Measurements from ENCODE around the gene BLOC1S1.

BLOC1S1 gene

DNA sequence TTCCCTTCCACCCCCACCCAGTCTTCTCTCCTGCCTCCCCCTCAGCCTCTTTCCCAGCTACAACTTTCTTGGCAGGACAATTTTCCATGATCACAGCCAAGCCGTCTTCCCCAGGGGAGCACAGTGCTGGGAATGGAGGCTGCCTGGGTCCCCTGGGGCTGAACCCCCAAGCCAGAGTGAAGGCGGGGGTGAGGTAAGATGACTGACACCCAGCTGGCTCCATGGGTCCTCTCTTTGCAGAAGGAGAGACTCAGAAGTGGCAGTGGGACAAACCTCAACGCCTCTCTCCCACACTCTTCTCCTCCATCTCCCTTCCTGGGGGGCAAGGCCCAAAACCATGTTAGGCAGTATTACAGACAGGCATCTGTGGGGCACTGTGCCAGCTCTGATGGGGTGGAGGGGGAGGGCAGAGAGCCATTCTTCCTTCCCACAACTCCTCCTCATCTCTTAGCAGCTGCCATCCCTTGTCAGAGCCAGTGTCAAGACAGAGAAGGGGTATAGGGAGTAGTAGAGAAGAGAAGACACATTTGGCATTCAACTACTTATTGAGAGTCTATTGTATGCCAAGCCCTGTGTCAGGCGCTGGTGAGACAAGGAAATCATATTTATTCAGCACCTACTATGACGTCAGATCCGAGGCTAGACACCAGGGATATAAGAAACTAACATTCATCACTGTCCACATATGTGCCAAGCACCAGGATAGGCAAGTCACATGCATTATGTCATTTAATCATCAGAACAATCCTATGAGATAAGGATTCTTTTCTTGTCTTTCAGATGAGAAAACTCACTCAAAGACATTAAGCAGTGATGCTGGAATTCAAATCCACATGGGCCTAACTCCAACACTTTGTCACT is 11.7 kb upstream of the BLOC1S1 start:
- H3K4me3 ChIP-seq (ENCODE audit: control insufficient read depth, low read depth, low read length), result no peak overlapping the region
- DNase-seq (ENCODE audit: low read depth), result no peak
- TF ChIP-seq CTCF (IDR thresholded peaks at IDR 0.05; ENCODE audit: control insufficient read depth, insufficient read depth, low read depth, low read length, missing control alignments), result no peak

DNA sequence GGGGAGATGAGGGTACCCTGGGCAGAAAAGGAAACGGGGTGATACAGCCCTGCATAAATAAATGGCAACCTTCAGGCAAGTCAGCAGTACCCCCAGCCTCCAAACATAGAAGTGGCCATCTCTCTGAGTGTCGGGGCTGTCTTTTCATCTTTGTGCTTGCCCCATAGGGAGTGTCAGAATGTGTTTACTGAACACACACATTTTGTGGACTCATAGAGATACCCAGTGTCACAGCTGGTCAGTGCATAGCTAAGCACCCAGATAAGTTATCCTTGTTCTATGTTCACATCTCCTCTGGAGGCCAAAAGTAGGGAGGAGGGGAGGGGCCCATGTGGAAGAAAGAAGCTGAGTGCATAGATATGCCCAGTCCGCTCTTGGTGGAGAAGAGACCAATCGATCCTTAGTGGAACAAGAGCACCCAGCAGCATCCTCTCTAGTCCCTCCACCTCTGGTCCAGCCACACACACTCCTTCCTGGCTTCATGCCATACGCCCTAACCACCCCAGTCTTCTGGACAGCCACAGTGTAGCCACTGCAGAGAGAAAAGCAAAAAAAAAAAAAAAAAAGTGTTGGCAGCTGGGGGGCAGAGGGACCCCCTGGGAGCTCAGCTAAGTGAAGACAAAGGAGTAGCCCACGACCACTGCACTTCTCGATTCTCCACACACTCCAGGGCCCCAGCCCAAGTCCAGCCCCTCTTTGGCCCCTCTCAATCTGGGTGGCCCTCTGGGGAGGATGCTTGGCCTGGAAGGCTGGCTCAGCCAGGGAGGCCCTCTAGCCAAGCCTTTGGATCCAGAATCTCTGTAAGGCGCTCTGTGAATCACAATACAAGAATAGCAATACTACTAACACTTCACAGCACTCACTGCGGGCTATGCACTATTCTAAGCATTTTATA is 10.8 kb upstream of the BLOC1S1 start:
- no peak for TF ChIP-seq CTCF (IDR thresholded peaks at IDR 0.05; ENCODE audit: control insufficient read depth, insufficient read depth, low read depth, low read length, missing control alignments)
- no peak overlapping the region for H3K4me3 ChIP-seq (ENCODE audit: control insufficient read depth, low read depth, low read length)
- DNase-seq (ENCODE audit: low read depth), result no peak

DNA sequence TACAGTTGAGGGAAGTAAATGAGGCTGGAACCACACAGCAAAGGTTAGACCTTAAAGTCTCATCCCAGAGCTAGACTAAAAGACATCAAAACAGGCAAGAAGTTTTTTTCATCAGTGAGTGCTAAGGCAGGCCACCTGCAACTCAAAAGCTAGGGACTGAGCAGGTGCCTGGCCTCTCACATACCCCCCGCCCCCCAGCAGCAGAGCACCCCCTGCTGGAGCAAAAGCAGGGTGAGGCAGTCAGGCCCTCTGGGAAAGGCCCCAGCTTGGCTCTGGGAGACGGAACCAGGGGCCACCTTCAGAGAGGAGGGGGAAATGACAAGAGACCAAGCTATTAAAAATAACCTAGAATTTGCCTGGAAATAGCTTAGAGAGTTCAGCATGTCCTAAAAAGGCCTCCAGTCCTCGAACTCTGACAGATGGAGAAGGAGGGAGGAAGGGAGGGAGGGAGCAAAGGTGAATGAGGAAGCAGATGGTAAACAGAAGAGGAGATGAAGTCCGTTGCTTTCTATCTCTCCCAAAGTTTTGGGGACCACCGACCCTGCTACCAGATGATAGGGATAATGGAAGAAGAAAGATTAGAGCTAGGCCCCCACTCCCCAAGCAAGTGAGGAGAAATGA is 10.0 kb upstream of the BLOC1S1 start:
- peak; percentile 36 for TF ChIP-seq CTCF (IDR thresholded peaks at IDR 0.05; ENCODE audit: control insufficient read depth, insufficient read depth, low read depth, low read length, missing control alignments)
- DNase-seq (ENCODE audit: low read depth), result no peak
- no peak overlapping the region for H3K4me3 ChIP-seq (ENCODE audit: control insufficient read depth, low read depth, low read length)

DNA sequence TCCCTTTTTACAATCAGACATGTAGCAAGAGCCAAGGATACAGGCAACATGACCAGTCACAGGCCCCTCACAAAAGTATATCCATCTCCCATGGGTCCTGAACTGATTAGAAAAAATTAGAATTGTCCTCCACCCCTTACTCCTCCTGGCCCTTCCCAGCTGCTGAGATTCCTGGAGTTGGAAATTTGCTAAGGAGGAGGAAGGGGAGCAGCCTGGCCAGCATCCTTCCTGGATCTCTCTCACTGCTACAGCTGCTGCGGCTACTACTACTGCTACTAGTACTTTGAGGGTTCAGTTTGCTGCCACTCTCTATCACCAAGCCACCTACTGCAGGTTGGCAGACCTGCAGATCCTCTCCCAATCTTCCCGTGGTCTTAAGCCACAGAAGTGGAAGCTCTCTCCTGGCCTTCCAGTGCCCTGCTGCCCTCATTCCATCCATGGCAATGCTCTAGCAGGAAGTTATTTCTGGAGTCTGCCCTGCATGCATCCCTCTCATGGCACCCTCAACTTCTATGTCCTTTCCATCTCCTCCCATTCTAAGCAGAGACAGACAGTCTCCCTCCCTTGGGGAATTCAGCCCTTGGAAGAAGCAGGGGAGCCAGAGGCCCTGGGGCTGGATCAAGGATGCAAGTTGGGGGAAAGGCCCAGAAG is 9.2 kb upstream of the BLOC1S1 start:
- no peak overlapping the region for H3K4me3 ChIP-seq (ENCODE audit: control insufficient read depth, low read depth, low read length)
- DNase-seq (ENCODE audit: low read depth), result no peak
- no peak for TF ChIP-seq CTCF (IDR thresholded peaks at IDR 0.05; ENCODE audit: control insufficient read depth, insufficient read depth, low read depth, low read length, missing control alignments)

DNA sequence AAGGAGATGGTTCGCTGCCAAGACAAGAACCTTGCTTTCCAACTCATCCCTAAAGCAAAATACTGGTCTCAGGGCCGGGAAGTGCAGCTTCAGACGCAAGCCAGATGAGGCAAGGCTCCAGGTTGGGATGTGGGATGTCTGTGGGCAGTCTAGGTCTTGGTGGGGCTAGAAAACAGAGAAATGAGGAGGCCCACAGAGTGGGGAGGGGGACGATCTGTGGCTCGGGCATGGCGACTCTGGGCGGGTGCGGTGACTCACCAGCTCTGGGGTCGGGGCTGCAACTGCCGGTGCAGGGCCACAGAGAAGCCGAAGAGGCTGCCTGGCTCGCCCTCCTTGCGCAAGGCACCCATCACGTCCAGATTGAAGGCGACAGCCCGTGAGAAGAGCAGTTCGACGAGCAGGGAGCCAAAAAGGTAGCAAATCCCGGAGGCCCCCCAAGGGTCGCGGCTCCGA is 8.6 kb upstream of the BLOC1S1 start:
- no peak for TF ChIP-seq CTCF (IDR thresholded peaks at IDR 0.05; ENCODE audit: control insufficient read depth, insufficient read depth, low read depth, low read length, missing control alignments)
- H3K4me3 ChIP-seq (ENCODE audit: control insufficient read depth, low read depth, low read length), result peak overlapping the region; percentile 56
- no peak for DNase-seq (ENCODE audit: low read depth)

All from AG09309 (cell line).